ENCODE data around the gene LGALS3BP.

GRCh38 chr17:78999947-79000395 is 20.2 kb upstream of the LGALS3BP start:
- TF ChIP-seq CTCF (IDR thresholded peaks at IDR 0.05; ENCODE audit: low read length) (no peak), EZH2 (IDR thresholded peaks at IDR 0.05; ENCODE audit: borderline replicate concordance, low read length) (no peak)

Data from OCI-LY1 (cell line).